Measurements from ENCODE around the gene HMGXB4.

The HMGXB4 gene

GRCh38 chr22:35311551-35311999 lies 54.3 kb downstream of the HMGXB4 start:
- peak in 1 of 5 experiments; percentile 40 for DNase-seq

- peak in 1 of 5 experiments; percentile 70 for DNase-seq
Observed at GRCh38 chr22:35312198-35313059, 55.1 kb downstream of the HMGXB4 start.

GRCh38 chr22:35313311-35314121 lies 56.2 kb downstream of the HMGXB4 start:
- peak in 1 of 5 experiments; percentile 93 for DNase-seq

GRCh38 chr22:35314161-35314942 lies 57.1 kb downstream of the HMGXB4 start:
- peak in 1 of 5 experiments; percentile 78 for DNase-seq

- no peak for DNase-seq
Observed at GRCh38 chr22:35315141-35315854, 58.0 kb downstream of the HMGXB4 start.

- DNase-seq: peak in 1 of 5 experiments; percentile 72
Observed at GRCh38 chr22:35315855-35316745, 58.8 kb downstream of the HMGXB4 start.

- DNase-seq: no peak
Observed at GRCh38 chr22:35316751-35317150, 59.5 kb downstream of the HMGXB4 start.

GRCh38 chr22:35317680-35318290 lies 60.5 kb downstream of the HMGXB4 start:
- DNase-seq: no peak

GRCh38 chr22:35318346-35319215 lies 61.3 kb downstream of the HMGXB4 start:
- DNase-seq: no peak

GRCh38 chr22:35319244-35319985 lies 62.1 kb downstream of the HMGXB4 start:
- no peak for DNase-seq

GRCh38 chr22:35322126-35322525 lies 64.8 kb downstream of the HMGXB4 start:
- DNase-seq: no peak

- DNase-seq: no peak
Observed at GRCh38 chr22:35322893-35323292, 65.6 kb downstream of the HMGXB4 start.

- no peak for DNase-seq
Observed at GRCh38 chr22:35323305-35323704, 66.0 kb downstream of the HMGXB4 start.

- DNase-seq: no peak
Observed at GRCh38 chr22:35324067-35324466, 66.8 kb downstream of the HMGXB4 start.

GRCh38 chr22:35324762-35325161 lies 67.5 kb downstream of the HMGXB4 start:
- no peak for DNase-seq

GRCh38 chr22:35325209-35325608 lies 67.9 kb downstream of the HMGXB4 start:
- no peak for DNase-seq

- DNase-seq: no peak
Observed at GRCh38 chr22:35326854-35327562, 69.7 kb downstream of the HMGXB4 start.

Measured in T-helper 2 cell (primary cell).